Measurements from ENCODE around the gene RNPEP.
"Not testable (repeated sequence)": the region's sequence is repeated elsewhere in the genome, so short reads cannot be mapped to it uniquely, and the experiment has no call there.

The RNPEP gene

DNA sequence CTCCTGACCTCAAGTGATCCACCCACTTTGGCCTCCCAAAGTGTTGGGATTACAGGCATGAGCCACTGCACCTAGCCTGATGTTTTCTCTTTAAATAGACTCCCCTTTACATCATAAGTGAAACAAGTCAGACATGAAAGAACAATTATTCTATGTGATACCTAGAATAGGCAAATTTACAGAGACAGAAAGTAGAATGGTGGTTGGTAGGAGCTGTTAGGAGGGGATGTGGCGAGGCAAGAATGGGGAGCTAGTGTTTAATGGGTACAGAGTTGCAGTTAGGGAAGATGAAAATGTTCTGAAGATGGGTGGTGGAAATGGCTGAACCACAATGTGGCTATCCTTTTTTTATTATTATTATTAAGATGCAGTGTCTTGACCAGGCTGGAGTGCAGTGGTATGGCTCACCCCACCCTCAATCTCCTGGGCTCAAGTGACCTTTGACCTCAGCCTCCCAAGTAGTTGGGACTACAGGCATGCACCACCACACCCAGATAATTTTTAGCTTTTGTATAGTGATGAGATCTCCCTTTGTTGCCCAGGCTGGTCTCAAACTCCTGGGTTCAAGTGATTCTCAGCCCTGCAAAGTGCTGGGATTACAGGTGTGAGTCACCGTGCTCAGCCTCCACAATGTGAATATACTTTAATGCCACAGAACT lies 56.4 kb downstream of the RNPEP start:
- no peak for DNase-seq

DNA sequence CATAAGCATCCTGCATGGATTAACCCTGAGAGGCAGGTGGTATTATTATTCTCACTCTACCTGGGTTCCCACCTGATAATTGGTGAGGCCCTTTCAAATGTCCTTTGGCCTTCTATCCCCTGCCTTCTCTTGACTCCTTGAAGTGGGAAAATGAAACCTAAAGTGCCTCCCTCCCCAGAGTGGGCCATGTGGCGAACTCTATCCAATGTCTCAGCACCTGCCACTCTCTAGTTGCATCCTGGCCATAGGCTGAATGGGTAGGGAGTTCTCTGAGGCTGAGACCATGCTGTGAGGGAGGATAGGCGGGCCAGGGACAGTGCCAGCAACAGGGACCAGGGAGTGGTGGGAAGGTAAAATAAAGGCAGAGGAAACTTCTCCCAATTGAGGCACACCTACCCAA lies 63.3 kb downstream of the RNPEP start:
- no peak for DNase-seq

DNA sequence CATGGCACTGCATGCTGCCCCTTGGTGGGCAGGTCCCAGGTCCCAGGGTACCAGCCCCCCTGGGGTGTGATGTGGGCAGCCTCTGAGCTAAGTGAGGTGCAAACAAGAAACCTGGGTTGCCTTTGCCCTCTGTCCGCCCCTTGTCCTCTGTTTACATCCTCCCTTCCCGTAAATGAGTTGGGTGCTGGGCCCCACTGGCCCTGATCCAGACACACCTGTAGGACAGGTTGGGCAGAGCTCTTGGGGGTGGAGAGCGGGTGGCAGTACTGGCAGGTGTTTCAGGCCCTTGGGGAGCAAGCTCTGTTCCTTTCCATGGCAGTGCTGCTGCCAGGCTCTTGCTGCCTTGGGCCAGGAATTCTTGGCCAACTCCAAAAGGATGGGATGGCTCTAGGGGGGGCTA lies 63.8 kb downstream of the RNPEP start:
- DNase-seq, result no peak

DNA sequence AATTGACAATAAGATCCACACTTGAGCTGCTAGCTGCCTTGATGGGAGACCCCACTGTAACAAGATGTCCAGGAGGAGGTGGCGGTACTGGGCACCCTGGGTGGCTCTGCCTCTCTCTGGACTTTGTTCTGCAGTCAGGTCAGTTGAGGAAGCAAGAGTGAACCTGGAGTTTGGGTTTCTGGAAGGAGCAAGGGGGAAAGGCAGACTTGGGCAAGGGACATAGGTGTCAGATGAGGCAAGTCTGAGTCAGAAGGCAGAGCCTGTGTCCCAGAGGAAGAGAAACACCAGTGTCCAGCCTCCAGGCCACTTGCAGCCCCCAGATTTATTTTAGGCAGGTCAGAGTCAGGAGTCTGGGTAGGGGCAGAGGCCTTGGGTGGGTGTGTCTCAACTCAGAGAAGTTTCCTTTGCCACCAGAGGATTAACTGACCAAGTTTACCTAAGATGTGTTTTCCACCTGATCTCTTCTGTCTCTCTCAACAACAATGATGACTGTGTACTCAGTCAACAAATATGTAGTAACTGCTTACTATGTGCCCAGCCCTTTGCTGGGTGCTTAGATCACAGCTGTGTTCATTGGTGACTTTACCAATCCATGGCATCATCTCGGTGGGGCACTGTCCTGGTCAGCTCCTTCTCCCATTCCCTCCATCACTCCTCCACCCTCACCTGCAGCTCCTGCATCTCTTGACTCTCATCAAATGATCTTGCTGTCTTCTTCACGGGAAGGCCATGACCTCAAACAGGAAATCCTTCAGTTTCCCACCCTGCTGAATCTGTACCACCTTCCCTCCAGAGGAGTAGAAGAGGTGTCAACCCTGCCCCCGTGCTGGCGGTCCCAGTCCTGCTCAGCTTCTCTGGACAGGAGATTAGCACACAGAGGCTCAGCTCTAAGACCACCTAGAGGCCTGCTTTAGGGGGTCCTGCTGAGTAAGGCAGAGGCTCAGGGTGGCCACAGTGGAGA lies 64.6 kb downstream of the RNPEP start:
- DNase-seq, result no peak

DNA sequence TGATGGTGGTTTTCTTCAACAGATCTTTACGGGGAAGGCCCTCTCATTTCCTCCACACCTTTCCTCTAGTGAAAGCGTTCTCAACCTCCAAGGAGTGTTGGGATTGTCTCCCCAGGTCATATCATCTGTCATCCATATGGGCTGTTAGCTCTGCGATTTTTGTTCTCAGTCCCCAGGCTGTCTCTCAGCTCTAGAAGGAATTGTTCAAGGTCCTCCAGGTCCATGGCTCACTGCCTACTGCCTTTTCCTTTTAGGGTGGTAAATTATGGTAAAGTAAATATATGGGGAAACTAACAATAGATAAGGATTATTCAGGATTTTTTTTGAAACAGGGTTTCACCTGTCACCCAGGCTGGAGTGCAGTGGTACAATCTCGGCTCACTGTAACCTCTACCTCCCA lies 65.5 kb downstream of the RNPEP start:
- DNase-seq, result no peak

DNA sequence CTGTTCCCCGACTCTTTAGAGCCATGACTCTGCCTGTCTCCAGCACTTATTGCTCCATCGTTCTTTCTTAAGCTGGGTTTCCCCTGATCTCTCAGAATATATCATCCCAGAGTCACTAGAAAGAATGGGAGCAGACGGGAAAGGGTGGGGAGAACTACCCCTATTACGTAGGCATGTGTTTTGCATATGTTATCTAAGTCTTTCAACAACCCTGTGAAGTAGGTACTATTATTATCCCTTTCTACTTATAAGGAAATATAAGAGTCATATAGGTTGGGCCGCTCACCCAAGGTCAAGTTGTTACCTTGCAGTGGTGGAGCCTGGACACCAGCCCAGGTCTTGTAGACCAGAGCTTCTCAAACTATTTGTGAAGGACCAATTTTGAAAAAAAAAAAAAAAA lies 66.7 kb downstream of the RNPEP start:
- no peak for DNase-seq

DNA sequence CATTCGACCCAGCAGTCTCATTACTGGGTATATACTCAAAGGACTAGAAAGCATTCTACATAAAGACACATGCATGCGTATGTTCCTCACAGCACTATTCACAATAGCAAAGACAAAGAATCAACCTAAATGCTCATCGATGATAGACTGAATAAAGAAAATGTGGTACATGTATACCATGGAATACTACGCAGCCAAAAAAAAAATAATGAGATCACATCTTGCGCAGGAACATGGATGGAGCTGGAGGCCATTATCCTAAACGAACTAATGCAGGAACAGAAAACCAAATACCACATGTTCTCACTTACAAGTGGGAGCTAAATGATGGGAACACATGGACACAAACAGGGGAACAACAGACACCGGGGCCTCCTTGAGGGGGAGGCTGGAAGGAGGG lies 71.6 kb downstream of the RNPEP start:
- no peak for DNase-seq

DNA sequence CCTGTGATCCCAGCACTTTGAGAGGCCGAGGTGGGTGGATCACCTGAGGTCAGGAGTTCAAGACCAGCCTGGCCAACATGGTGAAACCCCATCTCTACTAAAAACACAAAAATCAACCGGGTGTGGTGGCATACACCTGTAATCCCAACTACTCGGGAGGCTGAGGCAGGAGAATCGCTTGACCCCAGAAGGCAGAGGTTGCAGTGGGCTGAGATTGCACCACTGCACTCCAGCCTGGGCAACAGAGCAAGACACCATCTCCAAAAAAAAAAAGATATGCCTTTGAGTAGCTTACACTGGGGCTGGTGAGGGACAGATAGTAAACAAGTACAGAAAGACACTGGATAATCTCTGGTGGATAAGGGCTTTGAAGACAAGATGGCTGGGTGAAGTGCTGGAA lies 72.2 kb downstream of the RNPEP start:
- DNase-seq, result not testable (repeated sequence)

Measured in HCEC 1CT (cell line).